Neutrophil (primary cell): ENCODE results near the gene NEUROD1.
A peak's percentile ranks its signal among the peaks of the same experiment; 100 is the strongest.
"Not testable (repeated sequence)": the region's sequence is repeated elsewhere in the genome, so short reads cannot be mapped to it uniquely, and the experiment has no call there.

Experiments used
- H3K27ac ChIP-seq: fragments of 200-600 bp; sonication (generic); 2 replicates; pipeline ENCODE4 v1.5.1; 2016; ENCODE audit warnings: mild to moderate bottlenecking, moderate library complexity
- H3K27me3 ChIP-seq: fragments of 200-600 bp; sonication (generic); 2 replicates; pipeline ENCODE4 v1.6.0; 2016; ENCODE audit warnings: mild to moderate bottlenecking
- H3K36me3 ChIP-seq: fragments of 200-600 bp; sonication (generic); 2 replicates; pipeline ENCODE4 v1.5.1; 2017
- H3K4me1 ChIP-seq, 2 experiments: fragments of 200-600 bp in 1 of 2; sonication (generic) in 1 of 2; 1 replicate in 1 of 2; 2 replicates in 1 of 2; pipeline versions ENCODE4 v1.5.1 to v1.6.1; 2013 to 2016; ENCODE audit warnings: low read depth in 1 of 2, low read length in 1 of 2, mild to moderate bottlenecking in 1 of 2, moderate library complexity in 1 of 2; ENCODE audit not compliant: control insufficient read depth in 1 of 2, insufficient read depth in 1 of 2
- H3K4me3 ChIP-seq, 2 experiments: fragments of 200-600 bp in 1 of 2; sonication (generic) in 1 of 2; 1 replicate in 1 of 2; 2 replicates in 1 of 2; pipeline ENCODE4 v1.5.1; 2013 to 2016; ENCODE audit warnings: low read depth in 1 of 2, low read length in 1 of 2, mild to moderate bottlenecking in 1 of 2, moderate library complexity in 1 of 2
- H3K9me3 ChIP-seq: fragments of 200-600 bp; sonication (generic); 2 replicates; pipeline ENCODE4 v1.5.1; 2016
- TF ChIP-seq, protein P1 (sequence below): fragments of 200-600 bp; sonication (generic); IDR thresholded peaks from 2 replicates; pipeline ENCODE4 v1.5.1; 2016; ENCODE audit warnings: antibody characterized with exemption

Gene NEUROD1

DNA sequence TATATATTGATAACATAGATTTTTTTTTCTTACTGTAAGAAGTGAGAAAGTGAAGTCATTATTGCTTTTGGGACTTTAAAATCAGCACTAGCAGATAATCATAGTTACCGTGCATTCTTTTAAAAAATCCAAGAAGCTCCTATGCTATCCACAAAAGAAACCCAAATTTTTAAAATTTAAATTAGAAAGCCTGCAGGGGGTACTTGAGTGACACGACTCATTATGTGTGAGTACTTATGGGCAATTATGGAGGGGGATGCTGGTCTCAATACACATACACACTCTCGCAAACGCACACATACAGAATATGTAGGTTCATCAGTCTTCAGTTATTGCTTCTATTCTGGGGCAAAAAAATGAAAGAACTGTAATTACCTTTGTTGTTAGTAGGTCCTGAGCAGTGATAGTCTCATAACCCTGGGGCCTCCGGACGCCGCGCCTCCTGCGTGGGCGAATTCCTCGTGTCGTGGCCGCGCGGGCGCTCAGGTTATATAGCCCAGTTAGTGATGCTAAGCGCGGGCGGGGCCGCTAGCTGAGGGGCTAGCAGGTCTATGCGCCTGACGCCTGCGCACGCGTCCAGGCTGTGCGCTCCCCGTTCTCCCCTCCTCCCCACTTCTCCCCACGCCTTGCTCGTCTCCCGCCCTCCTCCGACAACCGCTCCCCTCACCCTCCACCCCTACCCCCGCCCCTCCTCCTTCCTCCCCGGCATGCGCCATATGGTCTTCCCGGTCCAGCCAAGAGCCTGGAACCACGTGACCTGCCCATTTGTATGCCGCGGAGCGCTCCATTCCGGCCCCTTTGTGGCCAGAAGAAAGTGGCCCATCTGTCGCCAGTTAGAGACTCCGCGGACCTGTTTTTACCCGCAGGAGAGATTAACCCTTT lies at the start of gene NEUROD1:
NEUROD1 (minus strand) TSS at position 463 of the 882 bp plus-strand sequence. CDS start 1,657 bp downstream, outside the sequence.
- Histone ChIP-seq H3K27me3 (peaks cover 100% of the 10 kb centered on the region), H3K36me3 (no peaks in the 10 kb centered on the region), H3K9me3 (no peaks in the 10 kb centered on the region), H3K27ac (no peak within 1 kb of the TSS), H3K4me3 (peak within 1 kb of the TSS in 1 of 2 experiments; percentile 34), H3K4me1 (peaks cover 25 to 38% of the 10 kb centered on the region in 2 experiments)
- TF ChIP-seq, protein P1, sequence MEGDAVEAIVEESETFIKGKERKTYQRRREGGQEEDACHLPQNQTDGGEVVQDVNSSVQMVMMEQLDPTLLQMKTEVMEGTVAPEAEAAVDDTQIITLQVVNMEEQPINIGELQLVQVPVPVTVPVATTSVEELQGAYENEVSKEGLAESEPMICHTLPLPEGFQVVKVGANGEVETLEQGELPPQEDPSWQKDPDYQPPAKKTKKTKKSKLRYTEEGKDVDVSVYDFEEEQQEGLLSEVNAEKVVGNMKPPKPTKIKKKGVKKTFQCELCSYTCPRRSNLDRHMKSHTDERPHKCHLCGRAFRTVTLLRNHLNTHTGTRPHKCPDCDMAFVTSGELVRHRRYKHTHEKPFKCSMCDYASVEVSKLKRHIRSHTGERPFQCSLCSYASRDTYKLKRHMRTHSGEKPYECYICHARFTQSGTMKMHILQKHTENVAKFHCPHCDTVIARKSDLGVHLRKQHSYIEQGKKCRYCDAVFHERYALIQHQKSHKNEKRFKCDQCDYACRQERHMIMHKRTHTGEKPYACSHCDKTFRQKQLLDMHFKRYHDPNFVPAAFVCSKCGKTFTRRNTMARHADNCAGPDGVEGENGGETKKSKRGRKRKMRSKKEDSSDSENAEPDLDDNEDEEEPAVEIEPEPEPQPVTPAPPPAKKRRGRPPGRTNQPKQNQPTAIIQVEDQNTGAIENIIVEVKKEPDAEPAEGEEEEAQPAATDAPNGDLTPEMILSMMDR = no peak

DNA sequence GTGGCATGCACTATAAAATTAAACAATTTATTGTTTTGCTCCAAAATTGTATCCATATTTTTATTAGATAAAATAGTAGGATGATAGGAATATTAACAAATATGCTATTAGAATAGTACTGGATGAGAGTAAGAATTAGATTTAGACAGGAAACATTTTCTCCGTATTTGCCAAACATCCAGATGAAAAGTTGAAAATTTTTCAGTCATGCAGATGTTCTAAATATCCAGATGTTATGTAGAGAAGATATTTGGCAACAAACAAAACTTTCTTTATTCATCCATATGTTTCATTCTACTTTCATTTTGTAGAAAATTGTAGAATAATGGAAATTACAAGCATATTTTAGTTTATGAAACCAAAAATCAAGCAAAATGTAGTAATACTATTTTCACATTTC lies 45.2 kb upstream of the NEUROD1 start:
- H3K36me3 ChIP-seq = no peaks in the 10 kb centered on the region
- H3K4me3 ChIP-seq = no peak overlapping the region
- no peaks in the 10 kb centered on the region for H3K27me3 ChIP-seq
- TF ChIP-seq, protein P1 = no peak
- no peak overlapping the region for H3K27ac ChIP-seq
- peaks cover 0 to 2% of the 10 kb centered on the region in 2 experiments for H3K4me1 ChIP-seq
- no peaks in the 10 kb centered on the region for H3K9me3 ChIP-seq

DNA sequence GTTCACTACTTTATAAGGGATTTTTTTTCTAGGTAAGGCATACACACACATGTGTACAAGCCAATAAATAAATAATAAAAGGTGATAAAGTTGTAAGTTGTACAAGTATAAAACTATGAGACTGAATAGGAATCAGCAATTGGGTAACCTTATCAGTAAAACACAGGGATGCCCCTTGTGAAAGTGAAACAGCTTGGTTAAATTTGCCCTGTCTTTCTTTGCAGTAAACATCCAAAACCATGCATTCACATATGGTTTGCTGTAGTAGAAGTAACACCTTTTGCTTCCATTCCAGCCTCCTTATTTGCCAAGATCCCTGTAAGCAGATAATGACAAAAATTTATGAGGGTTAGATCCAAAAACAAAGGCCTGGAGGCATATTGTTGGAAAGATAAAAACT lies 44.3 kb upstream of the NEUROD1 start:
- no peaks in the 10 kb centered on the region for H3K9me3 ChIP-seq
- no peak overlapping the region for H3K4me3 ChIP-seq
- no peaks in the 10 kb centered on the region for H3K4me1 ChIP-seq
- TF ChIP-seq, protein P1 = no peak
- H3K27me3 ChIP-seq = no peaks in the 10 kb centered on the region
- H3K36me3 ChIP-seq = no peaks in the 10 kb centered on the region
- H3K27ac ChIP-seq = no peak overlapping the region

DNA sequence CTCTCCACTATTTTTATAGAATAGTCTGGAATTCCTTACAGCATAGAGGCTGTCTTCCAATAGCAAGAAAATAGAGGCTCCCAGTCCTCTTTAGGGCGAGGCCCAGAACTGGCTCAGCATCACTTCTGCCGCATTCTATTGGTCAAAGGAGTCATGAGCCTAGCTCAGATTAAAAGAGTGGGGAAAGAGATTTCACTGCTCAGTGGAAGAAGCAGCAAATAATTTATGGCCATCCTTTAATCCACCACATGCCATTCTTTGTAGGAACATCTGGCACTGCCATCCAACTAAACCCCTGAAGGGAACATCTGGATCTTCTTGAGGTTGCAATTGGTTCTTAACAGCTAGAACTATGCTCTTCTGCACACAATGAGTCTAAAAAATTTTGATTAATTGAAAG lies 43.4 kb upstream of the NEUROD1 start:
- no peak overlapping the region for H3K4me3 ChIP-seq
- H3K36me3 ChIP-seq = no peaks in the 10 kb centered on the region
- no peaks in the 10 kb centered on the region for H3K4me1 ChIP-seq
- TF ChIP-seq, protein P1 = no peak
- no peaks in the 10 kb centered on the region for H3K27me3 ChIP-seq
- H3K27ac ChIP-seq = no peak overlapping the region
- H3K9me3 ChIP-seq = no peaks in the 10 kb centered on the region

DNA sequence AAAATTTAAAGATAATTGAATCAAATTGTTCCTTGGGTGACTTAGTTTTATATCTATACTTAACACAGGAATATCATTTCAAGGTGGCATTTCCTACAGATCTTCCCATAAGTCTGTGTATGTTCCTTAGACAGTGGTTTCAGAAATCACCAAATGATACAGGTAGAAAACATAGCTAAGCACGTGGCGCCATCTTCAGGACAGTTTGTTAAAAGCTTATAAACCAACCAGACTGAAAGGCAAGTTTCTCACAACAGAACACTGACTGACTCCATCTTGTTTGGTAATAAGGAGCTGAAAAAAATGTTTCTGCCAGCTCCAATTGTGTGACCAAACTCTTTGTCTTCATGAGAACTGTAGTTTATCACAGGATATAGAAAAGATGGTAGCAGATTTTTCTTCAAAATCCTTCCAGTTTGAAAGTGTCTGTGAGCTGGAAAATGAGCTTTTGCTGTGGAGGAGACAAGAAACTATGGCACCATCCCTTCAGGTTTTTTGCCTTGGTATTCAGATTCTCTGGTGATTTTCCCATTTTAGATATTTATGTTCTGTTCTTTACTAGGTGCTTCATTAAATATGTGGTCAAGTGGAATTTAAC lies 34.8 kb upstream of the NEUROD1 start:
- TF ChIP-seq, protein P1 = peak; percentile 25
- H3K4me3 ChIP-seq = no peak overlapping the region

DNA sequence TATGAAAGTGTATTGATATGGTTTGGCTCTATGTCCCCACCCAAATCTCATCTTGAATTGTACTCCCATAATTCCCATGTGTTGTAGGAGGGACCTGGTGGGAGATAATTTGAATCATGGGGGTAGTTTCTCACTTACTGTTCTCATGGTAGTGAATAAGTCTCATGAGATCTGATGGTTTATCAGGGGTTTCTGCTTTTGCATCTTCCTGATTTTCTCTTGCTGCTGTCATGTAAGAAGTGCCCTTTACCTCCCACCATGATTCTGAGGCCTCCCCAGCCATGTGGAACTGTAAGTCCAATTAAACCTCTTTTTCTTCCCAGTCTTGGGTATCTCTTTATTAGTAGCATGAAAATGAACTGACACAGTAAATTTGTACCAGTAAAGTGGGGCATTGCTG lies 30.7 kb upstream of the NEUROD1 start:
- not testable (repeated sequence) for H3K27ac ChIP-seq, H3K36me3 ChIP-seq, H3K4me3 ChIP-seq, H3K9me3 ChIP-seq
- Histone ChIP-seq H3K27me3 (peaks cover 18% of the 10 kb centered on the region), H3K4me1 (peaks cover 10 to 11% of the 10 kb centered on the region in 2 experiments)

More for the DNA sequence above, 34.8 kb upstream of the NEUROD1 start:
- peaks cover 8% of the 10 kb centered on the region for H3K27me3 ChIP-seq
- H3K4me1 ChIP-seq = peaks cover 7 to 8% of the 10 kb centered on the region in 2 experiments
- H3K27ac ChIP-seq = no peak overlapping the region
- no peaks in the 10 kb centered on the region for H3K36me3 ChIP-seq
- no peaks in the 10 kb centered on the region for H3K9me3 ChIP-seq

DNA sequence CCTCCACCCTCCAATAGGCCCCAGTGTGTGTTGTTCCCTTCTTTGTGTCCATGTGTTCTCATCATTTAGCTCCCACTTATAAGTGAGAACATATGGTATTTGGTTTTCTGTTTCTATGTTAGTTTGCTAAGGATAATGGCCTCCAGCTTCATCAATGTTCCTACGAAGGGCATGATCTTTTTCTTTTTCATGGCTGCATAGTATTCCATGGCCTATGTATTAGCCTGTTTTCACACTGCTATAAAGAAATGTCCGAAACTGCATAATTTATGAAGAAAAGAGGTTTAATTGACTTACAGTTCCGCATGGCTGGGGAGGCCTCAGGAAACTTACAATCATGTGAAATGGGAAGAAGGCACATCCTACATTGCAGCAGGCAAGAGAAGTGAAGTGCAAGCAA lies 22.2 kb upstream of the NEUROD1 start:
- H3K4me3 ChIP-seq, H3K9me3 ChIP-seq, H3K27ac ChIP-seq, H3K36me3 ChIP-seq, H3K27me3 ChIP-seq: not testable (repeated sequence)
- H3K4me1 ChIP-seq = peaks cover 8 to 10% of the 10 kb centered on the region in 2 experiments
